HEK293 (cell line): Measurements from ENCODE around the gene SPRED2.

ENCODE experiments used
- IKZF3 ChIP-seq: fragments of 450-650 bp; IDR thresholded peaks from 2 replicates; pipeline ENCODE4 v1.5.0; 2018; ENCODE audit warnings: missing biosample characterization, mild to moderate bottlenecking, missing genetic modification characterization, moderate library complexity
- KLF10 ChIP-seq: fragments of 450-650 bp; IDR thresholded peaks from 2 replicates; pipeline ENCODE4 v1.5.1; 2018; ENCODE audit warnings: missing biosample characterization, mild to moderate bottlenecking, missing genetic modification characterization
- PBX3 ChIP-seq: sonication (generic); formaldehyde crosslinking; IDR thresholded peaks from 2 replicates; pipeline ENCODE4 v1.8.1; 2022; ENCODE audit warnings: mild to moderate bottlenecking, moderate library complexity, missing genetic modification reagents
- SCRT1 ChIP-seq: fragments of 450-650 bp; formaldehyde crosslinking; IDR thresholded peaks from 2 replicates; pipeline ENCODE4 v1.5.1; 2016; ENCODE audit warnings: missing biosample characterization, missing genetic modification characterization, borderline replicate concordance
- YY2 ChIP-seq: fragments of 450-650 bp; formaldehyde crosslinking; IDR thresholded peaks from 2 replicates; pipeline ENCODE4 v1.5.1; 2016; ENCODE audit warnings: missing biosample characterization, missing genetic modification characterization
- ZNF114 ChIP-seq: fragments of 450-650 bp; formaldehyde crosslinking; IDR thresholded peaks from 2 replicates; pipeline ENCODE4 v1.5.0; 2017; ENCODE audit warnings: missing biosample characterization, missing genetic modification characterization
- ZNF184 ChIP-seq: fragments of 450-650 bp; IDR thresholded peaks from 2 replicates; pipeline ENCODE4 v1.5.1; 2018; ENCODE audit warnings: missing biosample characterization, mild to moderate bottlenecking, missing genetic modification characterization
- ZNF544 ChIP-seq: fragments of 450-650 bp; formaldehyde crosslinking; IDR thresholded peaks from 2 replicates; pipeline ENCODE4 v1.5.0; 2017; ENCODE audit warnings: missing biosample characterization, missing genetic modification characterization
- ZNF677 ChIP-seq: fragments of 450-650 bp; IDR thresholded peaks from 2 replicates; pipeline ENCODE4 v1.5.0; 2018; ENCODE audit warnings: missing biosample characterization, mild to moderate bottlenecking, missing genetic modification characterization, moderate library complexity
- ZNF792 ChIP-seq: fragments of 450-650 bp; formaldehyde crosslinking; IDR thresholded peaks from 2 replicates; pipeline ENCODE4 v1.5.1; 2016; ENCODE audit warnings: missing biosample characterization, missing genetic modification characterization
- TF ChIP-seq, protein P1 (sequence below): fragments of 450-650 bp; formaldehyde crosslinking; IDR thresholded peaks from 2 replicates; pipeline ENCODE4 v1.5.1; 2016; ENCODE audit warnings: missing biosample characterization, missing genetic modification characterization
- TF ChIP-seq, protein P2 (sequence below): fragments of 450-650 bp; formaldehyde crosslinking; IDR thresholded peaks from 2 replicates; pipeline ENCODE4 v1.5.1; 2016; ENCODE audit warnings: missing biosample characterization, missing genetic modification characterization
- TF ChIP-seq, protein P3 (sequence below): fragments of 450-650 bp; formaldehyde crosslinking; IDR thresholded peaks from 2 replicates; pipeline ENCODE4 v1.5.1; 2017; ENCODE audit warnings: missing biosample characterization, missing genetic modification characterization

DNA sequence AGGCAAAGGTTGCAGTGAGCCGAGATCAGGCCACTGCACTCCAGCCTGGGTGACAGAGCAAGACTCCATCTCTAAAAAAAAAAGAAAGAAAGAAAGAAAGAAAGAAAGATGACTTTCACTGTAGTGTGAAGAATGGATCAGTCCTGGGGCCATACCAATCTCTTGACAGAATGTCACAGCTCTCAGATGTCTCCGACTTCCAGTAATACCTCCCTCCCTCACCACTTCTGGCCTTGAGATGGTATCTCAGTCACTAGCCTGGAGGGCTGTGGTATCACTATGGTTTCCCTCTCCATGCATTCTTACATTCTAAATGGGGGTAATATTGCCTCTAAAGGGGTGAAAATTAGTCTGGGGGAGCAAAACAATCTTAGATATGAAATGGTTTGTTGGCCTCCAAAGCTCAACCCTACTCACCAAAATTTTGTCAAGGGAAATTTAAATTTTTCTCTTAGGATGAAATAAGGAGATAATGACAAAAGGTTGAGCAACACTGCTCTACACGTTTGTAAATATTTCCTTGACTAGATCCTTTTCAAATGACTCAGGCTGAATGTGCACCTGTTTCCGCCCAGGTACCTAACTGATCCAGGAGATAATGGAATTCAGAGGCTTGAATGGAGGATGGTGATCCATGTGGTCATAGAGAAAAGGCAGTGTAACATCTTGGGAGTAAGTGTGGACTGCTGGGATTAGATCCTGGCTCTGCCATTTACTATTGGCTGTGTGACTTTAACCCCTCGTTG, 19.9 kb upstream of the SPRED2 start:
- TF ChIP-seq, protein P1, sequence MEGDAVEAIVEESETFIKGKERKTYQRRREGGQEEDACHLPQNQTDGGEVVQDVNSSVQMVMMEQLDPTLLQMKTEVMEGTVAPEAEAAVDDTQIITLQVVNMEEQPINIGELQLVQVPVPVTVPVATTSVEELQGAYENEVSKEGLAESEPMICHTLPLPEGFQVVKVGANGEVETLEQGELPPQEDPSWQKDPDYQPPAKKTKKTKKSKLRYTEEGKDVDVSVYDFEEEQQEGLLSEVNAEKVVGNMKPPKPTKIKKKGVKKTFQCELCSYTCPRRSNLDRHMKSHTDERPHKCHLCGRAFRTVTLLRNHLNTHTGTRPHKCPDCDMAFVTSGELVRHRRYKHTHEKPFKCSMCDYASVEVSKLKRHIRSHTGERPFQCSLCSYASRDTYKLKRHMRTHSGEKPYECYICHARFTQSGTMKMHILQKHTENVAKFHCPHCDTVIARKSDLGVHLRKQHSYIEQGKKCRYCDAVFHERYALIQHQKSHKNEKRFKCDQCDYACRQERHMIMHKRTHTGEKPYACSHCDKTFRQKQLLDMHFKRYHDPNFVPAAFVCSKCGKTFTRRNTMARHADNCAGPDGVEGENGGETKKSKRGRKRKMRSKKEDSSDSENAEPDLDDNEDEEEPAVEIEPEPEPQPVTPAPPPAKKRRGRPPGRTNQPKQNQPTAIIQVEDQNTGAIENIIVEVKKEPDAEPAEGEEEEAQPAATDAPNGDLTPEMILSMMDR (tag by site-specific recombination) = no peak
- no peak for TF ChIP-seq ZNF184
- no peak for TF ChIP-seq YY2 (tag by site-specific recombination)
- no peak for TF ChIP-seq SCRT1 (tag by site-specific recombination)
- TF ChIP-seq ZNF114 = no peak
- TF ChIP-seq IKZF3 = no peak
- TF ChIP-seq, protein P2, sequence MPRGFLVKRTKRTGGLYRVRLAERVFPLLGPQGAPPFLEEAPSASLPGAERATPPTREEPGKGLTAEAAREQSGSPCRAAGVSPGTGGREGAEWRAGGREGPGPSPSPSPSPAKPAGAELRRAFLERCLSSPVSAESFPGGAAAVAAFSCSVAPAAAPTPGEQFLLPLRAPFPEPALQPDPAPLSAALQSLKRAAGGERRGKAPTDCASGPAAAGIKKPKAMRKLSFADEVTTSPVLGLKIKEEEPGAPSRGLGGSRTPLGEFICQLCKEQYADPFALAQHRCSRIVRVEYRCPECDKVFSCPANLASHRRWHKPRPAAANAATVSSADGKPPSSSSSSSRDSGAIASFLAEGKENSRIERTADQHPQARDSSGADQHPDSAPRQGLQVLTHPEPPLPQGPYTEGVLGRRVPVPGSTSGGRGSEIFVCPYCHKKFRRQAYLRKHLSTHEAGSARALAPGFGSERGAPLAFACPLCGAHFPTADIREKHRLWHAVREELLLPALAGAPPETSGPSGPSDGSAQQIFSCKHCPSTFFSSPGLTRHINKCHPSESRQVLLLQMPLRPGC (tag by site-specific recombination) = no peak
- TF ChIP-seq ZNF792 (tag by site-specific recombination) = no peak
- TF ChIP-seq KLF10 = no peak
- TF ChIP-seq, protein P3, sequence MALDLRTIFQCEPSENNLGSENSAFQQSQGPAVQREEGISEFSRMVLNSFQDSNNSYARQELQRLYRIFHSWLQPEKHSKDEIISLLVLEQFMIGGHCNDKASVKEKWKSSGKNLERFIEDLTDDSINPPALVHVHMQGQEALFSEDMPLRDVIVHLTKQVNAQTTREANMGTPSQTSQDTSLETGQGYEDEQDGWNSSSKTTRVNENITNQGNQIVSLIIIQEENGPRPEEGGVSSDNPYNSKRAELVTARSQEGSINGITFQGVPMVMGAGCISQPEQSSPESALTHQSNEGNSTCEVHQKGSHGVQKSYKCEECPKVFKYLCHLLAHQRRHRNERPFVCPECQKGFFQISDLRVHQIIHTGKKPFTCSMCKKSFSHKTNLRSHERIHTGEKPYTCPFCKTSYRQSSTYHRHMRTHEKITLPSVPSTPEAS (tag by site-specific recombination) = no peak
- TF ChIP-seq PBX3 (CRISPR knock-in tag) = no peak
- no peak for TF ChIP-seq ZNF677 (tag by site-specific recombination)
- TF ChIP-seq ZNF544 = no peak
